Nephron (organoid): ENCODE measurements around the gene NPL.

Experiments
- H3K27ac Mint-ChIP-seq, 3 experiments: 2 replicates each; pipeline ENCODE4 v1.8.0; 2020; ENCODE audit warnings: mixed read lengths in 3 of 3, mild to moderate bottlenecking in 2 of 3, moderate library complexity in 1 of 3
- H3K27me3 Mint-ChIP-seq: 2 replicates; pipeline ENCODE4 v1.8.0; 2021; ENCODE audit warnings: low read depth, mild to moderate bottlenecking, moderate library complexity, mixed read lengths
- H3K36me3 Mint-ChIP-seq: 2 replicates; pipeline ENCODE4 v1.8.0; 2020; ENCODE audit warnings: low read depth, mixed read lengths
- H3K4me1 Mint-ChIP-seq: 2 replicates; pipeline ENCODE4 v1.8.0; 2020; ENCODE audit warnings: mixed read lengths
- H3K4me3 Mint-ChIP-seq, 3 experiments: 2 replicates each; pipeline ENCODE4 v1.8.0; 2020; ENCODE audit warnings: mild to moderate bottlenecking in 3 of 3, mixed read lengths in 3 of 3, moderate library complexity in 2 of 3
- H3K9me3 Mint-ChIP-seq: 2 replicates; pipeline ENCODE4 v1.8.0; 2020; ENCODE audit warnings: mixed read lengths
- TF ChIP-seq, protein P1 (sequence below), 3 experiments: fragments of 200-600 bp; sonication (generic); IDR thresholded peaks; one replicate each; pipeline ENCODE4 v1.5.0; 2021; ENCODE audit warnings: antibody characterized with exemption in 3 of 3; ENCODE audit not compliant: unreplicated experiment in 3 of 3

The NPL gene

DNA sequence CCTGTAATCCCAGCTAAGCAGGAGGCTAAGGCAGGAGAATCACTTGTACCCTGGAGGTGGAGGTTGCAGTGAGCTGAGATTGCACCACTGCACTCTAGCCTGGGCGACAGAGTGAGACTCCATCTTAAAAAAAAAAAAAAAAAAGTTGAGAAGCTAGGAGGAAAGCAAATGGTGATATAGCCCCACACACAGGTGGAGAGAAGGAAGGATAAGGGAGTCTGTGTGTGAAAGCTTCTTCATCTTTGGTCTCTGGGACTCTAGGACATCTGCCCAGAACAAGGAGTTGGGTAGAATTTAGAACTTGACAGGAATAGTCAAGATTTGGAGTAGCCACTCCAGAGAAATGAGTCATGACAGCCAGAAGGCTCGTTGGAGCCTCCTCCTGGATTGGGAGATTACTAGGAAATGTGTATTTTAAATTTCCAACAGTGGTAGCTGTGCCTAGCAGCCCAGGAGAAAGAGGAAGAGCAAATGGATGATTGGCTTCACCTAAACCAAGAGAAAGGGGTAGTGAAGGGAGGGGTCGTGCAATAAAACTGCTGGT lies 19.9 kb downstream of the NPL start:
- Mint-ChIP-seq H3K9me3 (no peaks in the 10 kb centered on the region), H3K27ac (no peak overlapping the region)
- TF ChIP-seq, protein P1, sequence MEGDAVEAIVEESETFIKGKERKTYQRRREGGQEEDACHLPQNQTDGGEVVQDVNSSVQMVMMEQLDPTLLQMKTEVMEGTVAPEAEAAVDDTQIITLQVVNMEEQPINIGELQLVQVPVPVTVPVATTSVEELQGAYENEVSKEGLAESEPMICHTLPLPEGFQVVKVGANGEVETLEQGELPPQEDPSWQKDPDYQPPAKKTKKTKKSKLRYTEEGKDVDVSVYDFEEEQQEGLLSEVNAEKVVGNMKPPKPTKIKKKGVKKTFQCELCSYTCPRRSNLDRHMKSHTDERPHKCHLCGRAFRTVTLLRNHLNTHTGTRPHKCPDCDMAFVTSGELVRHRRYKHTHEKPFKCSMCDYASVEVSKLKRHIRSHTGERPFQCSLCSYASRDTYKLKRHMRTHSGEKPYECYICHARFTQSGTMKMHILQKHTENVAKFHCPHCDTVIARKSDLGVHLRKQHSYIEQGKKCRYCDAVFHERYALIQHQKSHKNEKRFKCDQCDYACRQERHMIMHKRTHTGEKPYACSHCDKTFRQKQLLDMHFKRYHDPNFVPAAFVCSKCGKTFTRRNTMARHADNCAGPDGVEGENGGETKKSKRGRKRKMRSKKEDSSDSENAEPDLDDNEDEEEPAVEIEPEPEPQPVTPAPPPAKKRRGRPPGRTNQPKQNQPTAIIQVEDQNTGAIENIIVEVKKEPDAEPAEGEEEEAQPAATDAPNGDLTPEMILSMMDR (IDR thresholded peaks at IDR 0.05; ENCODE audit: unreplicated experiment in 3 of 3): no peak

DNA sequence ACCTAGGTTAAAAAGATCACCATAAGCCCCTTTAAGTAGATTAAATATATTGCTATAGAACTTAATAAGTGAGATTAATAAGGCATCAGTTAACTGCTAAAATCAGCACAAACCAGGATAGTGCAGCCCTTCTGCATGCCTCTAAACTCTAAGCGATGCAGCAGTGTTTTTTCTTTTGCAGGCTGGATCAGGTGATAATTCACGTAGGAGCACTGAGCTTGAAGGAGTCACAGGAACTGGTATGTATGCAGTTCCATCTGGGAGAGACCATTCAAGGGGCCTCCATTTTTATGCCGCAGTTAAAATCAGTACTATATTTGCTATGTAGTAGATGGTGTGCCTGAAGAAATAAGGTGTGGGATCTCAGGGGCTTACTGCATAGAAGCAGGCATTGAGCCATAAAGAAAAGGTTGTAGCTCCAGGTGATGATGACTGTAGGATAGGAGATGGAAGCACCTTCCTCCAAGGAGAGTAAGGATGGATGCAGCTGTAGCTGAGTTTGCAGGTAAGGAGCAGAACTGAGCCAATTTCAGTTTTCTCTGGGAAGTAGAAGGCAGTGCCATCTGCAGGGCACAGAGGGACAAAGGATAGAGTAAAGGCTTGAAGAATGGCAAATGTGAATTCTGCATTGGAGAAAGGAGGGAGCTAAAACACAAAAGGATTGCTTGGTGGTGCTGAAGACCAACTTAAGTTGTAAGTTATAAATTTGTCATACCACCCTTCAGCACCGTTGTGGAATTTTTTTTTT lies 22.6 kb downstream of the NPL start:
- Mint-ChIP-seq H3K9me3 (no peaks in the 10 kb centered on the region), H3K36me3 (peaks cover 9% of the 10 kb centered on the region), H3K27ac (no peak overlapping the region), H3K4me3 (no peak overlapping the region), H3K4me1 (no peaks in the 10 kb centered on the region), H3K27me3 (no peaks in the 10 kb centered on the region)
- TF ChIP-seq, protein P1 (IDR thresholded peaks at IDR 0.05; ENCODE audit: unreplicated experiment in 3 of 3): no peak

More for the DNA sequence above, 19.9 kb downstream of the NPL start:
- Mint-ChIP-seq H3K4me3 (no peak overlapping the region), H3K4me1 (no peaks in the 10 kb centered on the region), H3K27me3 (no peaks in the 10 kb centered on the region), H3K36me3 (peaks cover 4% of the 10 kb centered on the region)

DNA sequence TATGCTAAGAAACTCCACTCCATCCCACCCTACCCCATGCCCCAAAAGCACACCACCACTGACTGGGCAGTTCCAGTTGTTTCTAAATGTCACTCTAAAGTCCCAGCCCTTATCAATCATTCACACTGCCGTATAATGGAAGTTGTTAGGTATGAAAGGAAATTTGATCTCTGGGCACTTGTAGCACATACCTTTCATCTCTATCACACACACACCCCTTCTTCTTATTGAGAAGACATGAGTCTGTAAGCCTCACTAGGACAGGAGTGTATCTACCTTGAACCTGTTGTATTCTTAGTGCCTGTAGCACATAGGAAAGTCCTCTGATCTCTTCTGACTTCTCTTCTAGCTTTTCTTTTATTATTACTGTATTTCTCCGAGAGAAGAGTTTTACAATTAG lies 27.3 kb downstream of the NPL start:
- Mint-ChIP-seq H3K36me3 (peaks cover 21% of the 10 kb centered on the region), H3K4me3 (no peak overlapping the region), H3K27me3 (no peaks in the 10 kb centered on the region), H3K9me3 (no peaks in the 10 kb centered on the region), H3K27ac (no peak overlapping the region), H3K4me1 (no peaks in the 10 kb centered on the region)
- TF ChIP-seq, protein P1 (IDR thresholded peaks at IDR 0.05; ENCODE audit: unreplicated experiment in 3 of 3): no peak

DNA sequence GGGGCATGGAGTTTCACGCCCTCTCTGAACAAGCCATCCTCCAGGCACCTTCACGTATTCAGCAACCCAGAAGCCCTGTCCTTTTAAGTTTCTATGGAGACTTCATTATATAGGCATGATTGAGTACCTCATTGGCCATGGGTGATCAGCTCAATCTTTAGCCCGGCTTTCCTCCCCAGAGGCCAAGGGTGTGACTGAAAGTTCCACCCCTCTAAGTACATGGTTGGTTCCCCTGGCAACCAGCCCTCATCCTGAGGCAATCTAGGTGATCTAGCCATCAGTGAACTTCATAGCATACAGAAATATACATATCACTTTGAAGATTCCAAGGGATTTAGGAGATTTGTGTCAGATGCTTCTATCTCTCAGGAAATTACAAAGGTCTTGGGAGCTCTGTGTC lies 28.2 kb downstream of the NPL start:
- TF ChIP-seq, protein P1 (IDR thresholded peaks at IDR 0.05; ENCODE audit: unreplicated experiment in 3 of 3): no peak
- Mint-ChIP-seq H3K9me3 (no peaks in the 10 kb centered on the region), H3K27me3 (no peaks in the 10 kb centered on the region), H3K36me3 (peaks cover 21% of the 10 kb centered on the region), H3K27ac (no peak overlapping the region), H3K4me3 (no peak overlapping the region), H3K4me1 (no peaks in the 10 kb centered on the region)

DNA sequence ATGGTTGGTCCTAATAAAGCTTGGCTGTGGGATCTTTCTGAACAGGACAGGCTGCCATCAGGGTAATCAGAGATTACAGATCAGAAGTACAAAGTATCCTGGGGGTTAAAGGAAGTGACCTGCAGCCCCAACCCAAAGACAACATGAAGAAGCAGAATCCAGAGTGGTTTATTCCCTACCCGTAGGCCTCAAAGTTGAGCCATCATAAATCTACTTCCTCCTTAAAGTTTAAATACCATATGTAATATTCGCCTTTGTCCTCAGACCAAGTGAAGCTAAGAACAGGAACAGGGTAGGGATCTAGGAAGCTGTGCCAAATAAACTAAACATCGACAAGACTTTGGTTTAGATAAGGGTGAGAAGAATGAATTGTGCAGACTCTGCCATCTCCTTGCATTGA lies 33.6 kb downstream of the NPL start:
- peaks cover 3% of the 10 kb centered on the region for H3K27me3 Mint-ChIP-seq
- H3K9me3 Mint-ChIP-seq: no peaks in the 10 kb centered on the region
- H3K4me3 Mint-ChIP-seq: no peak overlapping the region
- H3K27ac Mint-ChIP-seq: no peak overlapping the region
- peaks cover 11% of the 10 kb centered on the region for H3K36me3 Mint-ChIP-seq
- TF ChIP-seq, protein P1 (IDR thresholded peaks at IDR 0.05; ENCODE audit: unreplicated experiment in 3 of 3): no peak
- no peaks in the 10 kb centered on the region for H3K4me1 Mint-ChIP-seq

DNA sequence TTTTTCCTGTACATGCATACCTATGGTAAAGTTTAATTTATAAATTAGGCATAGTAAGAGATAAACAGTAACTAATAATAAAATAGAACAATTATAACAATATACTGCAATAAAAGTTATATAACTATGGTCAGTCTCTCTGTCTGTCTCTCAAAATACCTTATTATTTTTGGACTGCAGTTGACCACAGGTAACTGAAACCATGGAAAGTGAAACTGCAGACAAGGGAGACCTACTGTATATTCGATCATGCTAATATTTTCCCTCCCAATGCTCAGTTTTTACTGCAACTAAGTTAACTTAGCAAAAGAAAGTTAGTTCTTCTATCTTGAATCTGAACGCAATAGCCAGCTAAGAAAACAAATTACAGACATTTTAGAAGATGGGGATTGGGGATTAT lies 37.3 kb downstream of the NPL start:
- H3K36me3 Mint-ChIP-seq: no peaks in the 10 kb centered on the region
- no peaks in the 10 kb centered on the region for H3K4me1 Mint-ChIP-seq
- H3K27ac Mint-ChIP-seq: no peak overlapping the region
- TF ChIP-seq, protein P1 (IDR thresholded peaks at IDR 0.05; ENCODE audit: unreplicated experiment in 3 of 3): no peak
- no peaks in the 10 kb centered on the region for H3K9me3 Mint-ChIP-seq
- H3K4me3 Mint-ChIP-seq: no peak overlapping the region
- peaks cover 3% of the 10 kb centered on the region for H3K27me3 Mint-ChIP-seq
